HEK293 (cell line): Measurements from ENCODE around the gene RRP8.

Experiments
- CTCF ChIA-PET: fragments of 350-600 bp; formaldehyde crosslinking; extraction: SDS; loops from one replicate; lab custom pipeline; 2021; ENCODE audit warnings: antibody characterized with exemption; lab: Yijun Ruan, JAX
- POLR2A ChIA-PET: fragments of 300-600 bp; formaldehyde crosslinking; extraction: SDS; loops from one replicate; lab custom pipeline; 2020; ENCODE audit warnings: antibody characterized with exemption, inconsistent platforms; lab: Yijun Ruan, JAX
- H3K27ac ChIP-seq: fragments of 200-500 bp; sonication (Bioruptor generic); 2 replicates; pipeline ENCODE4 v1.5.1; 2014; ENCODE audit warnings: low read depth, low read length, control low read depth, inconsistent platforms; ENCODE audit errors: extremely low read depth
- H3K36me3 ChIP-seq, 2 experiments: fragments of 200-500 bp in 1 of 2; sonication (Bioruptor generic) in 1 of 2; 1 replicate in 1 of 2; 2 replicates in 1 of 2; pipeline ENCODE4 v1.5.1; 2014 to 2017; ENCODE audit warnings: inconsistent platforms in 2 of 2, low read length in 2 of 2; ENCODE audit not compliant: control insufficient read depth in 2 of 2, insufficient read depth in 1 of 2
- H3K4me1 ChIP-seq: fragments of 200-500 bp; sonication (Bioruptor generic); 2 replicates; pipeline ENCODE4 v1.5.1; 2014; ENCODE audit warnings: mild to moderate bottlenecking, low read length, inconsistent platforms; ENCODE audit not compliant: control insufficient read depth, insufficient read depth
- H3K4me3 ChIP-seq: 2 replicates; pipeline ENCODE4 v1.5.1; 2011; ENCODE audit warnings: low read depth, mild to moderate bottlenecking, control low read depth, low read length, moderate library complexity
- H3K9me3 ChIP-seq: fragments of 200-500 bp; sonication (Bioruptor generic); 2 replicates; pipeline ENCODE4 v1.5.1; 2014; ENCODE audit warnings: low read depth, low read length, inconsistent platforms; ENCODE audit not compliant: control insufficient read depth, insufficient read depth
- EGR2 ChIP-seq: fragments of 450-650 bp; formaldehyde crosslinking; IDR thresholded peaks from 2 replicates; pipeline ENCODE4 v1.5.1; 2016; ENCODE audit warnings: low read depth, missing biosample characterization, missing genetic modification characterization
- GLIS1 ChIP-seq: fragments of 450-650 bp; formaldehyde crosslinking; IDR thresholded peaks from 2 replicates; pipeline ENCODE4 v1.5.1; 2016; ENCODE audit warnings: missing biosample characterization, missing genetic modification characterization
- IKZF3 ChIP-seq: fragments of 450-650 bp; IDR thresholded peaks from 2 replicates; pipeline ENCODE4 v1.5.0; 2018; ENCODE audit warnings: missing biosample characterization, mild to moderate bottlenecking, missing genetic modification characterization, moderate library complexity
- MYNN ChIP-seq: fragments of 450-650 bp; formaldehyde crosslinking; IDR thresholded peaks from 2 replicates; pipeline ENCODE4 v1.5.1; 2016; ENCODE audit warnings: missing biosample characterization, missing genetic modification characterization, borderline replicate concordance
- PATZ1 ChIP-seq: fragments of 450-650 bp; formaldehyde crosslinking; IDR thresholded peaks from 2 replicates; pipeline ENCODE4 v1.5.1; 2016; ENCODE audit warnings: missing biosample characterization, missing genetic modification characterization
- ZBTB11 ChIP-seq: fragments of 450-650 bp; formaldehyde crosslinking; conservative IDR thresholded peaks from 2 replicates; pipeline ENCODE4 v1.5.1; 2016; ENCODE audit warnings: low read depth, missing biosample characterization, missing genetic modification characterization
- ZBTB17 ChIP-seq: fragments of 450-650 bp; formaldehyde crosslinking; IDR thresholded peaks from 2 replicates; pipeline ENCODE4 v1.5.1; 2016; ENCODE audit warnings: missing biosample characterization, missing genetic modification characterization
- ZBTB20 ChIP-seq: fragments of 450-650 bp; formaldehyde crosslinking; IDR thresholded peaks from 2 replicates; pipeline ENCODE4 v1.5.1; 2016; ENCODE audit warnings: missing biosample characterization, missing genetic modification characterization
- ZBTB48 ChIP-seq: fragments of 450-650 bp; formaldehyde crosslinking; IDR thresholded peaks from 2 replicates; pipeline ENCODE4 v1.5.1; 2016; ENCODE audit warnings: missing biosample characterization, missing genetic modification characterization
- ZNF18 ChIP-seq: fragments of 450-650 bp; formaldehyde crosslinking; IDR thresholded peaks from 2 replicates; pipeline ENCODE4 v1.5.1; 2016; ENCODE audit warnings: missing biosample characterization, missing genetic modification characterization
- ZNF24 ChIP-seq: fragments of 450-650 bp; formaldehyde crosslinking; IDR thresholded peaks from 2 replicates; pipeline ENCODE4 v1.5.1; 2016; ENCODE audit warnings: missing biosample characterization, missing genetic modification characterization
- ZNF292 ChIP-seq: fragments of 450-650 bp; formaldehyde crosslinking; IDR thresholded peaks from 2 replicates; pipeline ENCODE4 v1.5.1; 2016; ENCODE audit warnings: low read depth, missing biosample characterization, missing genetic modification characterization, borderline replicate concordance
- ZNF341 ChIP-seq: fragments of 450-650 bp; formaldehyde crosslinking; IDR thresholded peaks from 2 replicates; pipeline ENCODE4; 2016; ENCODE audit warnings: low read depth, missing biosample characterization, missing genetic modification characterization
- ZNF398 ChIP-seq: fragments of 450-650 bp; formaldehyde crosslinking; IDR thresholded peaks from 2 replicates; pipeline ENCODE4 v1.5.1; 2017; ENCODE audit warnings: missing biosample characterization, missing genetic modification characterization
- ZNF529 ChIP-seq: fragments of 450-650 bp; formaldehyde crosslinking; IDR thresholded peaks from 2 replicates; pipeline ENCODE4 v1.5.1; 2017; ENCODE audit warnings: missing genetic modification characterization, missing biosample characterization; ENCODE audit not compliant: insufficient replicate concordance
- ZNF600 ChIP-seq: fragments of 450-650 bp; formaldehyde crosslinking; IDR thresholded peaks from 2 replicates; pipeline ENCODE4 v1.5.1; 2016; ENCODE audit warnings: missing biosample characterization, missing genetic modification characterization
- ZNF623 ChIP-seq: fragments of 450-650 bp; formaldehyde crosslinking; IDR thresholded peaks from 2 replicates; pipeline ENCODE4 v1.5.1; 2016; ENCODE audit warnings: missing biosample characterization, missing genetic modification characterization
- ZNF626 ChIP-seq: fragments of 450-650 bp; sonication (Bioruptor Pico); formaldehyde crosslinking; IDR thresholded peaks from 2 replicates; pipeline ENCODE4 v1.5.1; 2018; ENCODE audit warnings: missing biosample characterization, missing genetic modification characterization, inconsistent platforms
- ZNF629 ChIP-seq: fragments of 450-650 bp; formaldehyde crosslinking; IDR thresholded peaks from 2 replicates; pipeline ENCODE4 v1.5.1; 2017; ENCODE audit warnings: missing biosample characterization, missing genetic modification characterization
- ZNF660 ChIP-seq: fragments of 450-650 bp; IDR thresholded peaks from 2 replicates; pipeline ENCODE4 v1.5.1; 2018; ENCODE audit warnings: missing biosample characterization, mild to moderate bottlenecking, missing genetic modification characterization

RRP8 gene

GRCh38 chr11:6619004-6619745 is 15.8 kb upstream of the RRP8 start, which contains the start of gene TPP1 (continued):
- TF ChIP-seq GLIS1 (tag by site-specific recombination) (peak; percentile 53; the same call in 1 of the 2 replicates), ZNF623 (tag by site-specific recombination) (no peak), ZBTB48 (tag by site-specific recombination) (0 out of 2 replicates have a peak, but pooled peaks have one; percentile 36), ZNF292 (no peak), ZBTB20 (tag by site-specific recombination) (no peak), ZBTB11 (tag by site-specific recombination) (peak; percentile 58), ZNF24 (tag by site-specific recombination) (peak; percentile 80; the same call in 1 of the 2 replicates), PATZ1 (tag by site-specific recombination) (peak; percentile 75), ZNF600 (tag by site-specific recombination) (peak; percentile 99), EGR2 (tag by site-specific recombination) (no peak), ZNF629 (0 out of 2 replicates have a peak, but pooled peaks have one; percentile 50), IKZF3 (no peak)

GRCh38 chr11:6618117-6619003 is 14.9 kb upstream of the RRP8 start:
- Histone ChIP-seq H3K4me1 (0 out of 2 replicates have a peak, but pooled peaks cover 4% of the 10 kb centered on the region), H3K4me3 (peak overlapping the region; percentile 78), H3K27ac (no peak overlapping the region), H3K9me3 (no peaks in the 10 kb centered on the region), H3K36me3 (peaks cover 0 to 38% of the 10 kb centered on the region in 2 experiments; a peak in 1 of 3 replicates)
- POLR2A ChIA-PET = interaction anchor here (0.9 to 2.5 kb wide), 8 partner anchors 7 to 137 kb away, joined by 3 to 14 read pairs (median 4); partner anchors contain the start of genes ARFIP2, MRPL17 and TIMM10B
- CTCF ChIA-PET = interaction anchor here (0.6 to 1.3 kb wide), 6 partner anchors 11 to 463 kb away, joined by 3 to 7 read pairs (median 4); partner anchors contain the start of gene MRPL17
- TF ChIP-seq ZBTB17 (tag by site-specific recombination) = 0 out of 2 replicates have a peak, but pooled peaks have one; percentile 13
- no peak for TF ChIP-seq MYNN (tag by site-specific recombination)
- peak; percentile 39 for TF ChIP-seq ZNF341 (tag by site-specific recombination)
- peak; percentile 52; the same call in 1 of the 2 replicates for TF ChIP-seq ZBTB11 (tag by site-specific recombination)
- 0 out of 2 replicates have a peak, but pooled peaks have one; percentile 37 for TF ChIP-seq ZNF18 (tag by site-specific recombination)
- TF ChIP-seq ZNF529 (tag by site-specific recombination) = no peak
- peak; percentile 64 for TF ChIP-seq ZNF398 (tag by site-specific recombination)
- TF ChIP-seq ZNF660 (tag by site-specific recombination) = 0 out of 2 replicates have a peak, but pooled peaks have one; percentile 26
- TF ChIP-seq ZNF626 (tag by site-specific recombination) = no peak
